SU-DHL-6 (cell line): ENCODE data around the gene BSG.
"Not testable (repeated sequence)": the region's sequence is repeated elsewhere in the genome, so short reads cannot be mapped to it uniquely, and the experiment has no call there.

Experiments
- H2AFZ ChIP-seq: fragments of 200-600 bp; sonication (generic); 2 replicates; pipeline ENCODE4 v1.6.1; 2014; ENCODE audit warnings: low read depth, mild to moderate bottlenecking, moderate library complexity, mixed read lengths, antibody characterized with exemption, low read length; ENCODE audit not compliant: severe bottlenecking
- H3F3A ChIP-seq: fragments of 200-600 bp; shearing (Covaris generic); 2 replicates; pipeline ENCODE4 v1.6.0; 2016; ENCODE audit warnings: antibody characterized with exemption, mild to moderate bottlenecking; ENCODE audit not compliant: insufficient read depth
- H3K27ac ChIP-seq: fragments of 200-600 bp; sonication (generic); 2 replicates; pipeline ENCODE4 v1.5.1; 2016; ENCODE audit warnings: low read depth, mild to moderate bottlenecking, low read length, moderate library complexity, mixed read lengths
- H3K27me3 ChIP-seq: fragments of 200-600 bp; sonication (generic), shearing (Covaris generic); 2 replicates; pipeline ENCODE4 v1.6.0; 2014; ENCODE audit warnings: mild to moderate bottlenecking, low read length
- H3K36me3 ChIP-seq: fragments of 200-600 bp; sonication (generic); 2 replicates; pipeline ENCODE4 v1.6.1; 2014; ENCODE audit warnings: mild to moderate bottlenecking, low read length, mixed read lengths
- H3K4me2 ChIP-seq: fragments of 300-600, 200-600 bp; shearing (Covaris generic), sonication (generic); 2 replicates; pipeline ENCODE4 v1.6.0; 2014; ENCODE audit warnings: low read length, low read depth, mild to moderate bottlenecking; ENCODE audit not compliant: poor library complexity, severe bottlenecking
- H3K4me3 ChIP-seq: fragments of 200-600 bp; sonication (generic); 2 replicates; pipeline ENCODE4 v1.5.1; 2014; ENCODE audit warnings: antibody characterized with exemption, low read length, mild to moderate bottlenecking, mixed read lengths; ENCODE audit not compliant: insufficient read depth, poor library complexity, severe bottlenecking
- H3K79me2 ChIP-seq: fragments of 200-600 bp; sonication (generic); 2 replicates; pipeline ENCODE4 v1.6.1; 2014; ENCODE audit warnings: mild to moderate bottlenecking, low read length, moderate library complexity; ENCODE audit not compliant: insufficient read depth
- H3K9ac ChIP-seq: fragments of 200-600 bp; sonication (generic); 2 replicates; pipeline ENCODE4 v1.7.0; 2014; ENCODE audit warnings: mild to moderate bottlenecking, low read length
- H3K9me2 ChIP-seq: fragments of 200-600 bp; sonication (generic); replicated peaks from 2 replicates; pipeline ENCODE4 v1.6.1; 2014; ENCODE audit warnings: low read length; ENCODE audit not compliant: insufficient read depth
- H3K9me3 ChIP-seq: fragments of 200-600 bp; sonication (generic); 2 replicates; pipeline ENCODE4 v1.6.1; 2014; ENCODE audit warnings: low read length, mixed read lengths; ENCODE audit not compliant: insufficient read depth
- H4K20me1 ChIP-seq: fragments of 200-600 bp; sonication (generic); 2 replicates; pipeline ENCODE4 v1.6.1; 2014; ENCODE audit warnings: low read depth, mild to moderate bottlenecking, antibody characterized with exemption, low read length, moderate library complexity, mixed read lengths
- CTCF ChIP-seq: fragments of 200-600 bp; sonication (generic); IDR thresholded peaks from one replicate; pipeline ENCODE4 v1.5.1; 2017; ENCODE audit warnings: antibody characterized with exemption, mild to moderate bottlenecking, low read length, moderate library complexity; ENCODE audit not compliant: insufficient read depth, poor library complexity, severe bottlenecking
- EZH2phosphoT487 ChIP-seq: fragments of 200-600 bp; sonication (generic), shearing (Covaris generic); conservative IDR thresholded peaks from 2 replicates; pipeline ENCODE4 v1.6.1; 2018; ENCODE audit warnings: mild to moderate bottlenecking, antibody characterized with exemption, low read length, moderate library complexity, mixed read lengths

Gene BSG

DNA sequence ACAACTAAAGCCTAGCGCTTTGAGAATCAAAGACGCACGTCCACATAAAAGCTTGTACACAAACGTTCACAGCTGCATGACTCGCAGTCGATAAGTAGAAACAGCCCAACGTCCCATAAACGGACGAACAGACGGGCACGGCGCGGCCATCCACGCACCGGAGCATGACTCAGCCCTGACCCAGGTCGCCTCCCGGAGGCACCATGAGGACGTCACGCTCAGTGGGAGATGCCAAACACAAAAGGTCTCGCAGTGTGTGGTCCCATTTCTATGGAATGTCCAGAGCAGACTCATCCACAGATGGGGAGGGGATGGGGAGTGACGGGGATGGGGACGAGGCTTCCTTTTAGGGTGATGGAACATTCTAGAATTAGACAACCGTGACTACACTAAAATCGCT lies 51.6 kb downstream of the BSG start:
- no peak overlapping the region for H3K4me2 ChIP-seq
- no peak for TF ChIP-seq EZH2phosphoT487
- no peak for TF ChIP-seq CTCF
- no peak overlapping the region for H3K9ac ChIP-seq
- no peaks in the 10 kb centered on the region for H4K20me1 ChIP-seq
- no peak overlapping the region for H3K4me3 ChIP-seq
- H3K79me2 ChIP-seq = no peaks in the 10 kb centered on the region
- H3K9me2 ChIP-seq = no peaks in the 10 kb centered on the region
- no peaks in the 10 kb centered on the region for H3K27me3 ChIP-seq
- peaks cover 2% of the 10 kb centered on the region; the same call in 1 of the 2 replicates for H3K36me3 ChIP-seq
- H3K27ac ChIP-seq = no peak overlapping the region
- no peak overlapping the region for H2AFZ ChIP-seq
- H3F3A ChIP-seq = no peaks in the 10 kb centered on the region
- H3K9me3 ChIP-seq = no peaks in the 10 kb centered on the region

DNA sequence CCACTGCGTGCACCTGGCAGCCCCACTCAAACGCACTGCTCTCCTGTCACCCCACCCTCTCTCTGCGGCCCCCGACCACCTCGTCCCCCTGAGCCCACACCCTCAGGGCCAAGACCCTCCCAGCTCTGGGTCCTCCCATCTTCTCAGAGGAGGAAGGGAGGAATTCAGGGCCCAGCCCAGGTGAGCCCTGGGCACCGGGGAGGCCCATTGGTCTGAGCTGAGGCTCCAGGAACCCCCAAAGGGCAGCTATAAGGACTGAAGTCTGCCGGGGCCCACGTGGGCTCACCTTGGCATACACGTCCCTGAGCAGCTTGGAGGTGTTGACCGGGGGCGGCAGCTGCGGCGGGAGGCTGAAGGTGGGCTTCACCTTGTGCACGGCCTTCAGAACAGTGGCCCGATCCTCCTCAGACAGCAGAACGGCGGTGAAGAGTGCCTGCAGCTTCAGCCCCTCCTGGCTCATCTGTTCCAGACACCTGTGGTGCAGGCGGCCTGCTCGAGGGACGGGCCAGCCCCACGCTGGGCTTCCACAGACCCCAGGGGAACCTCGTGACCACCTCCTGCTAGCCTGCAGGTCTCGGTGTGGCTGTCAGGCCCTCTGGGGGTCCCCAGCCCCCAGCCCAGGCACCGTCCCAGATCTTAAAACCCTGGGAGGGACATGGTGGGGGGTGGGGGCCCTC lies 52.2 kb downstream of the BSG start:
- no peaks in the 10 kb centered on the region for H3F3A ChIP-seq
- H3K9ac ChIP-seq = no peak overlapping the region
- H3K27ac ChIP-seq = no peak overlapping the region
- no peaks in the 10 kb centered on the region for H4K20me1 ChIP-seq
- peaks cover 2% of the 10 kb centered on the region; the same call in 1 of the 2 replicates for H3K36me3 ChIP-seq
- H3K4me3 ChIP-seq = no peak overlapping the region
- H3K9me2 ChIP-seq = no peaks in the 10 kb centered on the region
- H3K4me2 ChIP-seq = no peak overlapping the region
- no peaks in the 10 kb centered on the region for H3K27me3 ChIP-seq
- TF ChIP-seq EZH2phosphoT487 (no peak), CTCF (no peak)
- H2AFZ ChIP-seq = no peak overlapping the region
- H3K79me2 ChIP-seq = no peaks in the 10 kb centered on the region
- H3K9me3 ChIP-seq = no peaks in the 10 kb centered on the region

DNA sequence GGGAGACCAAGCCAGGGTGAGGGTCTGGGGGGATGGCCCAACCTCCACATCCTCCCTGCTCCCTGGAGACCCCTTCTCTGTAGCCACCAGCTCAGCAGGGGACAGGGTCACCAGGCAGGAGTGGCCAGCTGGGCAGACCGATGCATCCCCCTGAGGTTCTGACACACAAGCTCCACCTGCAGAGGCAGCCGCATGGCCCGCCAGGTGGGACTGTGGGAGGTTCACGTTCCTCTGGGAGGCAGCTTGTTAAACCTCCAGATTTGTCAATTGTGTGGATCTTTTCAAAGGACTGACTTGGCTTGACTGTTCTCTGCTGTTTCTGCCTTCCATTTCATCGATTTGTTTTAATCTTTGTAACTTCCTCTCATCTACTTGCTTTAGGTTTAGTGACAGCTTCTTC lies 52.9 kb downstream of the BSG start:
- no peaks in the 10 kb centered on the region for H3K79me2 ChIP-seq
- no peak overlapping the region for H2AFZ ChIP-seq
- no peaks in the 10 kb centered on the region for H3K27me3 ChIP-seq
- no peak overlapping the region for H3K4me2 ChIP-seq
- H3K9me2 ChIP-seq = no peaks in the 10 kb centered on the region
- H4K20me1 ChIP-seq = no peaks in the 10 kb centered on the region
- no peak overlapping the region for H3K27ac ChIP-seq
- no peaks in the 10 kb centered on the region for H3K9me3 ChIP-seq
- TF ChIP-seq EZH2phosphoT487 (no peak), CTCF (no peak)
- no peaks in the 10 kb centered on the region for H3F3A ChIP-seq
- no peak overlapping the region for H3K4me3 ChIP-seq
- no peak overlapping the region for H3K9ac ChIP-seq
- peaks cover 2% of the 10 kb centered on the region; the same call in 1 of the 2 replicates for H3K36me3 ChIP-seq

DNA sequence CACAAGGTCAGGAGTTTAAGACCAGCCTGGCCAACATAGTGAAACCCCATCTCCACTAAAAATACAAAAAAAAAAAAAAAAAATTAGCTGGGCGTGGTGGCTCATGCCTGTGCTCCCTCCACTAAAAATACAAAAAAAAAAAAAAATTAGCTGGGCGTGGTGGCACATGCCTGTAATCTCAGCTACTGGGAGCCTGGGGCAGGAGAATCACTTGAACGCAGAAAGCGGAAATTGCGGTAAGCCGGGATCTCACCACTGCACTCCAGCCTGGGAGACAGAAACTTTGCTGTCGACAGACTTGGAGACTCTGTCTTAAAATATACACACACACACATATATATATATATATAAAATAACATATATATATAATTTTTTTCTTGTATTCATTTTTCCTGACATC lies 54.2 kb downstream of the BSG start:
- H4K20me1 ChIP-seq = not testable (repeated sequence)

More for the DNA sequence above, 54.2 kb downstream of the BSG start:
- H2AFZ ChIP-seq, H3K79me2 ChIP-seq, H3K9me2 ChIP-seq, H3K4me2 ChIP-seq, H3K9me3 ChIP-seq, H3K27me3 ChIP-seq, H3K36me3 ChIP-seq, H3K4me3 ChIP-seq, H3F3A ChIP-seq, H3K27ac ChIP-seq, H3K9ac ChIP-seq: not testable (repeated sequence)
